GM21619 (cell line): ENCODE results near the gene PCDHAC2.

Experiments used
- ATAC-seq: cut with Tn5 transposase; IDR thresholded peaks from one replicate; pipeline ENCODE4 v1.9.1; 2021; ENCODE audit not compliant: unreplicated experiment

PCDHAC2 gene

GRCh38 chr5:140982083-140982716 is 15.9 kb downstream of the PCDHAC2 start:
- ATAC-seq: no peak

GRCh38 chr5:140986117-140986521 is 19.8 kb downstream of the PCDHAC2 start:
- ATAC-seq: no peak

- no peak for ATAC-seq
These were observed 21.8 kb downstream of the PCDHAC2 start for GRCh38 chr5:140988100-140988499.

GRCh38 chr5:140988608-140989007 is 22.3 kb downstream of the PCDHAC2 start:
- no peak for ATAC-seq

- no peak for ATAC-seq
These were observed 23.2 kb downstream of the PCDHAC2 start for GRCh38 chr5:140989254-140990020.

- ATAC-seq: no peak
These were observed 26.6 kb downstream of the PCDHAC2 start for GRCh38 chr5:140992828-140993227.

GRCh38 chr5:140996060-140996459 is 29.8 kb downstream of the PCDHAC2 start:
- ATAC-seq: no peak

- no peak for ATAC-seq
These were observed 32.7 kb downstream of the PCDHAC2 start for GRCh38 chr5:140998921-140999410.

- ATAC-seq: no peak
These were observed 35.2 kb downstream of the PCDHAC2 start for GRCh38 chr5:141001446-141001843.

GRCh38 chr5:141001844-141002604 is 35.7 kb downstream of the PCDHAC2 start:
- no peak for ATAC-seq

- no peak for ATAC-seq
These were observed 36.3 kb downstream of the PCDHAC2 start for GRCh38 chr5:141002605-141002965.

- ATAC-seq: no peak
These were observed 36.8 kb downstream of the PCDHAC2 start for GRCh38 chr5:141003031-141003430.

GRCh38 chr5:141003791-141004611 is 37.7 kb downstream of the PCDHAC2 start:
- ATAC-seq: no peak

GRCh38 chr5:141007791-141008190 is 41.5 kb downstream of the PCDHAC2 start:
- no peak for ATAC-seq

- ATAC-seq: no peak
These were observed 43.9 kb downstream of the PCDHAC2 start for GRCh38 chr5:141010047-141010793.

- no peak for ATAC-seq
These were observed 51.7 kb downstream of the PCDHAC2 start for GRCh38 chr5:141017943-141018342.
